NCI-H345 (cell line): ENCODE results near the gene TMEM17.

ENCODE experiments used
- DNase-seq: peaks from one replicate; lab custom pipeline; 2025; lab: John Stamatoyannopoulos, UW

TMEM17 gene

GRCh38 chr2:62455957-62456692 is 49.9 kb downstream of the TMEM17 start:
- DNase-seq, result no peak

- DNase-seq, result no peak
Measured at GRCh38 chr2:62453955-62454354, 52.0 kb downstream of the TMEM17 start.

GRCh38 chr2:62452701-62453454 is 53.1 kb downstream of the TMEM17 start:
- DNase-seq, result no peak

GRCh38 chr2:62450716-62451191 is 55.2 kb downstream of the TMEM17 start:
- no peak for DNase-seq
